HG03442 (cell line): ENCODE data around the gene TCF3.
A peak's percentile ranks its signal among the peaks of the same experiment; 100 is the strongest.

ENCODE experiments used
- ATAC-seq: cut with Tn5 transposase; IDR thresholded peaks from one replicate; pipeline ENCODE4 v1.9.1; 2021; ENCODE audit warnings: mild to moderate bottlenecking, moderate library complexity; ENCODE audit not compliant: unreplicated experiment

The TCF3 gene

DNA sequence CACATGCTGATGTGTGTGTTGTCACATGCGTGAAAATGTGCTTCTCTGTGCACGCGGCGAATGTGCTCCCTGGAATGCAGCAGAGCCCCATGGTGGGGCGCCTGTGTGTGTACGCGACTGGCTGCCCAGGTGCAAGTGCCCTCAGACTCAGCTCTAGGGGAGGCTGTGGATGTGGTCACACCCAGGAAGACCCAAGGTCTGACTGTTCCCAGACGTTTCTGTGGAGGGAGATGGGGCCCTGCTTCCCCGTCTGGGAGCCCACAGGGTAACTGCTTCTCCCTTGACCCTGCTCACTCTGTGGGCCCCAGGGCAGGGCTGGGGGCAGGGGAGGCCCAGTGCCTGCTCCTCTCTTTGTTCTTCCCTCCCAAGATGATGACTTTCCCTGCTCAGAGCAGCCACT is 39.3 kb downstream of the TCF3 start:
- ATAC-seq, result no peak

- ATAC-seq, result no peak
Measured at GRCh38 chr19:1612114-1613086, 40.0 kb downstream of the TCF3 start.

GRCh38 chr19:1611353-1611752 is 41.1 kb downstream of the TCF3 start:
- ATAC-seq, result no peak

DNA sequence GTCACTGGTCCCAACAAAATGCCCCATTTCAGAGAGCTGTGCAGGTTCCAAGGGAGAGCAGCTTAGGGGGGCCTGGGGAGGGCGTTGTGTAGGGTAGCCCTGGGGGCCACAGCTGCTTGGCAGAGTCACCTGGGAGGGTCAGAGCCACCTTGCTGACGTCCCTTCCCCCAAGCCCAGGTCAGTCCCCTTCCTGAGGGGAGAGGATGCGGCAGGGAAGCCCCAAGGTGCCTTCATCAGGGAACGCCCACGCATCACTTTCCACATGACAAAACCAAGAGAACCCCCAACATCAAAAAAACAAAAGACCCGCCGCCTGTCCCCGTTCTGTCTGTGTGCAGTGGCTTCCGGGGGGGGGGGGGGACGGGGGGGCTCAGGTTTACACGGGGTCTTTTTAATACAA is 41.8 kb downstream of the TCF3 start:
- no peak for ATAC-seq

DNA sequence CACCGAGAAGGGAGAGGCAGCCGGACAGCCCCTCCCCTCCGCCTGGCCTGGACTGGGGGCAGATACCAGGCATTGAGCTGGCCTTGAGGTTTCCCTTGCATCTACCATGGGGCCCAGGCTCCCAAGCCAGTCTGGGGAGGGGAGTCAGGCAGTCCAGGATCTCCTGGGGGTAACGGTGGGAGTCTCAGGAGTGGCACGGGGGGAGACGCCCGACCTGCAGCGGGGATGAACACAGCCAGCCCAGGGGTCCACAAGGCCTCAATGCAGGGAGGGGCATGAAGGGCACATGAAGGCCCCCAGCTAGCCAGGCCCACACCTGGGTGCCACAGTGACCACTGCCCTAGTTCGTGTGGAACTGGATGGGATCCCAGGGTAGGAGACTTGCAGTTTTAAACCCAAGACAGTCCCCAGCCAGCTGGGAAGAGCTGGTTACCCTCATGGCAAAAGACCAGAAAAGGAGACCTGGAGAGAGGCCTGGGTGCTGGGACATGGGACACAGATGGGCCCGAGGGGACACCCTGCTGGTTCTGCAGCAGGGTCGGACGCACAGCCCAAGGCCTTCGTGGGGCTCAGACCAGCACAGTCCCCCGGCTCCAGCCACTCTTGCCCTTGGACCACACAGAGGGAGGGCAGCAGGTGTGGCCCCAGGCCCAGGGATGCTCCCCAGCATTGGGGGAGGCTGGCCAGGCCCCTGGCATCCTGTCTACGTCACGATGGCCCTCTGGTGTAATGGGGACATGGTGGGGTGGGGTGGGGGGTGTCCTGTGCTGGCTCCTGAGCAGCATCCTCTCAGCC is 42.5 kb downstream of the TCF3 start:
- no peak for ATAC-seq

- ATAC-seq, result no peak
Measured at GRCh38 chr19:1609103-1609396, 43.4 kb downstream of the TCF3 start.

GRCh38 chr19:1608359-1609102 is 43.9 kb downstream of the TCF3 start:
- ATAC-seq, result no peak

DNA sequence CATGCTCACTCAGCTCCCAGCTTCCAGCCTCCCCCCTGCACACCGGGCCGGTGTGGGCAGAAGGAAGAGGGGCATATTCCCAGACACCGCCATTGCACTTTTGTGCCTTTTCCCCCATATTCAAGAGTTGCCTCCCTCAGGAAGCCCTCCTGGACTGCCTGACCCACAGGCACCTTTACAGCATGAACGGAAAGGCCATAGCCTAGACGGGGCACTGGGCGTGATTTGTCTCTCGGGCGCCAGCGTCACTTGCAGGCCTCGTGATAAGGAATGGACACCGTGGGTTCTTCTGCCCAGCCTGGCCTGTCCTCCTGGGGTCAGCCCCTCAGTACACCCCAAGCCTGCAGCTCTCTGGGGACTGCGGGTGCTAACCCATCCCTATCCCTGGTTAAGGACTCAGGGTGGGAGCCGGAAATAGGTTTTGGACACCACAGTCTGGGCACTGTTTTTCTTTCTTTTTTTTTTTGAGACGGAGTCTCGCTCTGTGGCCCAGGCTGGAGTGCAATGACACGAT is 46.2 kb downstream of the TCF3 start:
- ATAC-seq, result no peak

- ATAC-seq, result peak; percentile 83
Measured at GRCh38 chr19:1605236-1606137, 46.9 kb downstream of the TCF3 start, which contains the start of gene UQCR11. TSS of gene UQCR11 (minus strand) at chr19:1605462. CDS start at chr19:1605409, 53 bp downstream.

- no peak for ATAC-seq
Measured at GRCh38 chr19:1602091-1602707, 50.2 kb downstream of the TCF3 start.

GRCh38 chr19:1601613-1602064 is 50.8 kb downstream of the TCF3 start:
- ATAC-seq, result no peak

DNA sequence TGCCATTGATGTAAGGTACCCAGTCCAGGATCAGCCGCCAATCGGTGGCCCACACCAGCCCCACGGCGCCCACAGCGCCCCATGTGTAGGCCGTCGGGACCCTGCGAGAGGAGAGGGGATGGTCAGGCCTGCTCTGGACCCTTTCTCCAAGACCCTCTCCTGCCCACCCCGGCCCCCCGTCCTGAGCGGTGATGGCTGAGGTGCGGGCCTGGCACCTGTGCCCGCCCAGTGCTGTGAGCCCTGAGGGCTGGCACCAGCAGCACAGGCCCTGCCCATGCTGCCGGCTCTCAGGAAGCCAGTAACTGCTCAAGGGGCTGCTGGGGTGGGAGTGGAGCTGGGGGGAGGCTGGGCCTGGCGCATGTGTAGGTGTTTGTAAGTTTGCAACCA is 53.0 kb downstream of the TCF3 start:
- ATAC-seq, result no peak

DNA sequence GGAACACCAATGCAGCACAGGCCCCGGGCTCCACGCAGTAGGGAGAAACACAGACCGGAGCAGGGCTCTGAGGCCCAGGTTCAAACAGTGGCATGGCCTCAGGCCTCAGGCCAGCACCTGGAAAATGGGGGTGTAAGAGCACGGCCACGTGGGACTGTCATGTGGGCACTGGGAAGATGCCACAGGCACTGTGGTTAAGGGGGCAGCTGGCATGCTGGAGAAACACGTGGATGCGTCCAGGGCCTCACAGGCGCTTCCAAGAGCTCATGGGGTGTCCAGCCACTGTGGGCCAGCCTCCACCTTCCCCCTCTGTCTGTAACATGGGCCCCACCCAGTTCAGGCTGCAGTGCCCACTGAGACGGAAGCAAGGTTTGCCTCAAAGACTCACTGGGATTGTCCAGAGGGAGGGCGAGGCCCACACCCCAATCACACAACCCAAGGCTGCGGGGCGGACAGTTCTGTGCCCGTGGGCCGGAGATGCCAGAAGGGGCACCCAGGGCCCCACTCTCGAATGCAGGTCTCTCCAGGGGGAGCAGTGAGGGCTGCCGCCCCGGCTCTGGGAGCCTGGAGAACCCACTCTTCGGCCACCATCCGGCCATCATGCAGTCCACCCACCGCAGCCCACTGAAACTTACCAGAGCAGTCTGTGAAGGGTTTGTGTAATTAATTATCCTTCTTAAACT is 53.5 kb downstream of the TCF3 start:
- ATAC-seq, result no peak

GRCh38 chr19:1593501-1593772 is 59.0 kb downstream of the TCF3 start:
- no peak for ATAC-seq

DNA sequence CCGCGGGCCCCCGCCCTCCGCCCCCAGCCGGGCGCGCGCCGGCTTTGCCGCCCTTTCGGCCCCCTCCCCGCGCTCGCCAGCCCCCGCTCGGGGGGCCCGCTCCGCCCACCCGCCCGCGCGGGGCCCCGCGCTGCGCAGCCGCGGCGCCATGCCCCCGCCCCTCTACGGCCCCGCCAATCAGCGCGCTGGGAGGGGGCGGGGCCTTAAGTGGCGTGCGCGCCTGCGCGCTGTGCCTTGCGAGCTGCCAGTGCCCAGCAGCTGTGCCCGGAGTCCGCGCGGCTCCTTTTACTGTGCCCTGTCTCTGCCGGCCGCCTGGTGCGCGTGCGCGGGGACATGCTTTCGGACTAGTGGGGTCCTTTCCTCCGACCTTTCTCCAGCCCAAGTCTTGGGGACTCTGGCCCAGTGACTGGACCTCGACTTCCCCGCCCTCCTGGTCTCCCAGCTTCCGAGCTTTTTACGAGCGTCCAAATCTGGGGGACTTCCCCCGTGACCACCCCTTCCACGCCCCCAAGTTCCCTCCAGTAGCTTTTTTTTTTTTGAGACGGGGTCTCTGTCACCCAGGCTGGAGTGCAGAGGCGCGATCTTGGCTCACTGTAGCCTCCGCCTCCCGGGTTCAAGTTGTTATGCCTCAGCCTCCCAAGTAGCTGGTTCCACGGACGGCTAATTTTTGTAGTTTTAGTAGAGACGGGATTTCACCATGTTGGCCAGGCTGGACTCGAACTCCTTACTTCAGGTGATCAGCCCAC is 59.5 kb downstream of the TCF3 start, which contains the start of gene MBD3:
Gene MBD3 (minus strand): TSS at position 111 of the 746 bp plus-strand sequence. CDS start 234 bp downstream, outside the sequence.
- ATAC-seq, result peak; percentile 57

DNA sequence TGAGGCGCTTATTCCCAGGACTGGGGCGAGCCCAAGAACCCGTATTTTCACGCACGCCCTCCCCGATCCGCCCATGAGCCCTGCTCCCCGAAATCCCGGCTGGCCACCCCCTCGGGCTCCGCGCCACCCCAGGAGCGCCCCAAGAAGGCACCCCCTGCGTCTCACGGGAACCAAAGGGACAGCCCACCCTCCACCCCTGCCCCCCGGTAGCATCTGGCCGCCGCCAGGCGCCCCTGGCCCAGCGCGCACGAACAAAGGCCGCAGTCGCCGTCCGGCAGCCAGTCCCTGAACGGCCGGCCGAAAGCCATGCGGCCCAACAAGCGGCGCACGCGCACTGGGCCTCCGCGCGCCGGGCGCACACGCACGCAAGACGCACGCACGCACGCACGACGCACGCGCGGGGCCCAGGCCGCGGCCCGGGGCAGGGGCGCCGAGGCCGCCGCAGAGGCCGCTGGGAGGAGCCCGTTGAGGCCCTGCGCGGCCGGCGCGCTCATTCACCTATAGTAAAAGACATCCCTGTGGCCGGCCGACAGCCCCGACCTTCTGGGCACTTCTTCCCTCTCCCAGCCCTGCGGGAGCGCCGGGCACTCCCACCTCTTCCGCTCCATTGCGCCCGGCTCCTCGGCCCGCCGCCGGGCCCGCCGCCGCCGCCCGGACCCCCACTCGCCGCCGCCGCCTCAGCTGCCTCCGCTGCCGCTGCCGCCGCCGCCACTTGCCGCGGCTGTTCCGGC is 60.2 kb downstream of the TCF3 start:
- peak; percentile 64 for ATAC-seq

GRCh38 chr19:1591421-1592023 is 60.9 kb downstream of the TCF3 start:
- peak; percentile 2 for ATAC-seq
